ENCODE data around the gene CDYL2. TPM values are rescaled to one million over a fixed set of nuclear protein-coding genes. Genes with fewer than 3 reads are reported as not detected.
A peak's percentile ranks its signal among the peaks of the same experiment; 100 is the strongest.

The CDYL2 gene
- total RNA-seq, 2 experiments from 2014 or later = 0.98 to 2.5 TPM

DNA sequence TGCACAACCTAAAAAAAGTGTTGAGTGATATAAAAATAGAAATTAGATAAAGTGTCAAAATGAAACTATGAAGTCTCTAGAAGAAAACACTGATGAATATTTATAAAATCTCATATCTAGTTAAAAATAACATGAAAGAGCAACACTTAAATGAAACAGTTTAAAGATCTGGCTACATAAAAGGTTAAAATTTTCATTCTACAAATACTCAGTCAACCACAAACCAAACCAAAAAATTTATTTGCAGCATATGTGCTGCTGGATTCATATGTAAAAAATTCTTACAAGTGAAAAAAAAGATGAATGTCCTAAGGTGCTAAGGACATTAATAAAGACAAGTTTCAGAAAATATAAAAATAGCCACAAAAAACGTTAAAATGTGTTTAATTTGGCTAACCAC is 22.6 kb upstream of the CDYL2 start:
- CTCF ChIA-PET (ENCODE audit: unreplicated experiment) = no interaction called here
- Histone ChIP-seq H3K4me2 (ENCODE audit: low read length) (no peak overlapping the region), H3K4me1 (ENCODE audit: insufficient read depth, low read length, poor library complexity, severe bottlenecking) (no peaks in the 10 kb centered on the region), H3K9me2 (ENCODE audit: insufficient read depth, low read length) (no peaks in the 10 kb centered on the region), H2AFZ (ENCODE audit: low read length) (no peak overlapping the region), H3K36me3 (ENCODE audit: insufficient read depth, low read length) (no peaks in the 10 kb centered on the region), H3K79me2 (ENCODE audit: insufficient read depth, low read depth, low read length) (no peaks in the 10 kb centered on the region), H3K27ac (ENCODE audit: low read depth, low read length, poor library complexity, severe bottlenecking) (no peak overlapping the region), H3K9me3 (ENCODE audit: low read length) (no peaks in the 10 kb centered on the region), H4K20me1 (ENCODE audit: insufficient read depth, low read length) (no peaks in the 10 kb centered on the region; the same call in 1 of the 2 replicates), H3K4me3 (ENCODE audit: low read depth, low read length, poor library complexity, severe bottlenecking) (no peak overlapping the region)
- BruUV-seq (replicated peaks) = no TSS peak
- no peak for TF ChIP-seq EZH2phosphoT487 (IDR thresholded peaks at IDR 0.05; ENCODE audit: borderline replicate concordance, low read depth, low read length)
- TF ChIP-seq, protein P1, sequence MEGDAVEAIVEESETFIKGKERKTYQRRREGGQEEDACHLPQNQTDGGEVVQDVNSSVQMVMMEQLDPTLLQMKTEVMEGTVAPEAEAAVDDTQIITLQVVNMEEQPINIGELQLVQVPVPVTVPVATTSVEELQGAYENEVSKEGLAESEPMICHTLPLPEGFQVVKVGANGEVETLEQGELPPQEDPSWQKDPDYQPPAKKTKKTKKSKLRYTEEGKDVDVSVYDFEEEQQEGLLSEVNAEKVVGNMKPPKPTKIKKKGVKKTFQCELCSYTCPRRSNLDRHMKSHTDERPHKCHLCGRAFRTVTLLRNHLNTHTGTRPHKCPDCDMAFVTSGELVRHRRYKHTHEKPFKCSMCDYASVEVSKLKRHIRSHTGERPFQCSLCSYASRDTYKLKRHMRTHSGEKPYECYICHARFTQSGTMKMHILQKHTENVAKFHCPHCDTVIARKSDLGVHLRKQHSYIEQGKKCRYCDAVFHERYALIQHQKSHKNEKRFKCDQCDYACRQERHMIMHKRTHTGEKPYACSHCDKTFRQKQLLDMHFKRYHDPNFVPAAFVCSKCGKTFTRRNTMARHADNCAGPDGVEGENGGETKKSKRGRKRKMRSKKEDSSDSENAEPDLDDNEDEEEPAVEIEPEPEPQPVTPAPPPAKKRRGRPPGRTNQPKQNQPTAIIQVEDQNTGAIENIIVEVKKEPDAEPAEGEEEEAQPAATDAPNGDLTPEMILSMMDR (conservative IDR thresholded peaks at IDR 0.05; ENCODE audit: low read length) = no peak
- DNase-seq (ENCODE audit: low spot score) = no peak
- POLR2A ChIA-PET = no interaction called here
- intact Hi-C loops (cut with micrococcal nuclease; ENCODE audit: unreplicated experiment) = no loop called here

DNA sequence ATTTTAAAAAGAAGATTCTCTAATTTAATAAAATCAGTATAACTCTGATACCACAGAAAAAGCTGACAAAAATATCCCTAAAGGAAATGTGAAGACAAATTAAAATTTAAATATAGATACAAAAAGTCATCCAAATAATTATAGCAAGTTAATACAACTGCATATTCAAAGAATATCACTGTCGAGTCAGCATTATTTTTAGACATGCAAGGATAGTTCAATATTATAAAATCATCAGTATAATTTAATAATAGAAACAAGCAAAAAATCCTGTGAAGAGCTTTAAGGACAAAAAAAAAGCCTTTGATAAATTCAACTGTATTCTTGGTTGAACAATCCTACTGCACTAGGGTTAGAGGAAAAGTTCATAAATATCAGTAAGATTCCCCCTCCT is 21.0 kb upstream of the CDYL2 start:
- no peak overlapping the region for H2AFZ ChIP-seq (ENCODE audit: low read length)
- H3K4me1 ChIP-seq (ENCODE audit: insufficient read depth, low read length, poor library complexity, severe bottlenecking) = no peaks in the 10 kb centered on the region
- H3K4me3 ChIP-seq (ENCODE audit: low read depth, low read length, poor library complexity, severe bottlenecking) = no peak overlapping the region
- ChIA-PET POLR2A (no interaction called here), CTCF (ENCODE audit: unreplicated experiment) (no interaction called here)
- no peak overlapping the region for H3K27ac ChIP-seq (ENCODE audit: low read depth, low read length, poor library complexity, severe bottlenecking)
- H3K4me2 ChIP-seq (ENCODE audit: low read length) = no peak overlapping the region
- BruUV-seq (replicated peaks) = no TSS peak
- DNase-seq (ENCODE audit: low spot score) = no peak
- TF ChIP-seq, protein P1 (conservative IDR thresholded peaks at IDR 0.05; ENCODE audit: low read length) = no peak
- no peak for TF ChIP-seq EZH2phosphoT487 (IDR thresholded peaks at IDR 0.05; ENCODE audit: borderline replicate concordance, low read depth, low read length)
- intact Hi-C loops (cut with micrococcal nuclease; ENCODE audit: unreplicated experiment) = no loop called here
- H3K9me2 ChIP-seq (ENCODE audit: insufficient read depth, low read length) = no peaks in the 10 kb centered on the region
- H3K36me3 ChIP-seq (ENCODE audit: insufficient read depth, low read length) = no peaks in the 10 kb centered on the region
- no peaks in the 10 kb centered on the region; the same call in 1 of the 2 replicates for H4K20me1 ChIP-seq (ENCODE audit: insufficient read depth, low read length)
- H3K9me3 ChIP-seq (ENCODE audit: low read length) = no peaks in the 10 kb centered on the region
- H3K79me2 ChIP-seq (ENCODE audit: insufficient read depth, low read depth, low read length) = no peaks in the 10 kb centered on the region

DNA sequence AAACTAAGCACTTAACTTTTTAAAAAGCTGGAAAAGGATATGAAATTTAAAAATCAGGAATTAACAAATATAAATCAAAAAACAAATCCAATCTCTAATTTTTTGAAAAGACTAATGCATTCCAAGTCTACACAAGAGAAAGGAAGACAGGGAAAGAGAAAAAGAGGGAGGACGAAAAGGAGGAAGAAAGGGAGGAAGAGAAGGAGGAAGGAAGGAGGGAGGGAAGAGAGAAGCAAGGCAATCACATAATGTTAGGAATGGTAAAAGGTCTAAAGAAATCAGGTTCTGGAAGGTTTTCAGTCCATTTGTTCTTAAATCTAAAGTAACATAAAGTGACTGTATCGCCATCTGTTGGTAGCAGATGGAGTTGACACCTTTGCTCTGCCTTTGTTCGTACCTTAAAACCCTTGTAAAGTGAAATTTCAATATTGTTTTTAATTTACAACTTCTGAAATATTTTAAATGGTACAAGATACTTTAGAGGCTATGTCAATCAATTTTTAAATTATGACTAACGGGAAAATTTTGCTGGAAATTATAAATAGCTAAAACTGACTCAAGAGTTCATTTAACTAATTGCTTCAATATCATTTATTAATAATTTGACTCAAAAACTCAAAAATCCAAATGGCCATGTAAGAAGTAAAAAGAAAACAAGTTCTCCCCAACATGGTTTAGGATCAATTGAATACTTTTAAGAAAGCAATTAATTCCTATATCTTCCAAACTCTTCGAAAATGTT is 20.4 kb upstream of the CDYL2 start:
- Histone ChIP-seq H3K27ac (ENCODE audit: low read depth, low read length, poor library complexity, severe bottlenecking) (no peak overlapping the region), H3K9me3 (ENCODE audit: low read length) (no peaks in the 10 kb centered on the region), H3K79me2 (ENCODE audit: insufficient read depth, low read depth, low read length) (no peaks in the 10 kb centered on the region), H2AFZ (ENCODE audit: low read length) (no peak overlapping the region), H3K4me1 (ENCODE audit: insufficient read depth, low read length, poor library complexity, severe bottlenecking) (no peaks in the 10 kb centered on the region), H3K4me3 (ENCODE audit: low read depth, low read length, poor library complexity, severe bottlenecking) (no peak overlapping the region), H4K20me1 (ENCODE audit: insufficient read depth, low read length) (no peaks in the 10 kb centered on the region; the same call in 1 of the 2 replicates), H3K36me3 (ENCODE audit: insufficient read depth, low read length) (no peaks in the 10 kb centered on the region), H3K4me2 (ENCODE audit: low read length) (no peak overlapping the region), H3K9me2 (ENCODE audit: insufficient read depth, low read length) (no peaks in the 10 kb centered on the region)
- CTCF ChIA-PET (ENCODE audit: unreplicated experiment) = no interaction called here
- TF ChIP-seq, protein P1 (conservative IDR thresholded peaks at IDR 0.05; ENCODE audit: low read length) = peak; percentile 95
- no peak for TF ChIP-seq EZH2phosphoT487 (IDR thresholded peaks at IDR 0.05; ENCODE audit: borderline replicate concordance, low read depth, low read length)
- DNase-seq (ENCODE audit: low spot score) = peak; percentile 63
- POLR2A ChIA-PET = no interaction called here
- BruUV-seq (replicated peaks) = no TSS peak
- intact Hi-C loops (cut with micrococcal nuclease; ENCODE audit: unreplicated experiment) = loop anchor here (1.0 to 5.0 kb wide), 2 partner anchors 282 to 297 kb away; partner anchors contain the start of gene DYNLRB2
